Measurements from ENCODE around the gene BAZ1A. TPM values are rescaled to one million over a fixed set of nuclear protein-coding genes. Genes with fewer than 3 reads are reported as not detected.

Gene BAZ1A
- total RNA-seq, 1 donor from 2014 or later = 30.1 TPM

GRCh38 chr14:34794941-34795340, 80.2 kb downstream of the BAZ1A start:
- intact Hi-C loops (cut with DNase I) = no loop called here
- no peak for DNase-seq (ENCODE audit: low spot score)
- ATAC-seq = no peak

DNA sequence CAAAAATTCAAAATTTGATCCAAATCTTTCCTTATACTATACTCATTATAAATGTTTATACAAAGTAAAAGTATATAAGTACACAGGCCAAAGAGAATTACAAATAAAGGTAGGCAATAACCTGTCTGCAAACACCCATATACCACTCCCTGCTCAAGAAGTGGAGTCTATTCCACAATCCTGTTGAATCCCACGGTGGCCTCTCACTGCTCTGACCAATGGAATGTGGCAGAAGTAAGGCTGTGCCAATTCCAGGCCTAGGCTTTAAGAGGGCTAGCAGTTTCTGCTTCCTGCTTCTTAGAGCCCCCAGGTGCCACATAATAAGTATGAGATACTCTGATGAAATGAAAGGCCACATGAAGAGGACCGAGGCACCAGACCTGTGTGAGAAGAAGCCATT, 80.9 kb downstream of the BAZ1A start:
- no peak for ATAC-seq
- no peak for DNase-seq (ENCODE audit: low spot score)
- intact Hi-C loops (cut with DNase I) = no loop called here

GRCh38 chr14:34792598-34792997, 82.6 kb downstream of the BAZ1A start:
- intact Hi-C loops (cut with DNase I) = no loop called here
- DNase-seq (ENCODE audit: low spot score) = no peak
- ATAC-seq = no peak

DNA sequence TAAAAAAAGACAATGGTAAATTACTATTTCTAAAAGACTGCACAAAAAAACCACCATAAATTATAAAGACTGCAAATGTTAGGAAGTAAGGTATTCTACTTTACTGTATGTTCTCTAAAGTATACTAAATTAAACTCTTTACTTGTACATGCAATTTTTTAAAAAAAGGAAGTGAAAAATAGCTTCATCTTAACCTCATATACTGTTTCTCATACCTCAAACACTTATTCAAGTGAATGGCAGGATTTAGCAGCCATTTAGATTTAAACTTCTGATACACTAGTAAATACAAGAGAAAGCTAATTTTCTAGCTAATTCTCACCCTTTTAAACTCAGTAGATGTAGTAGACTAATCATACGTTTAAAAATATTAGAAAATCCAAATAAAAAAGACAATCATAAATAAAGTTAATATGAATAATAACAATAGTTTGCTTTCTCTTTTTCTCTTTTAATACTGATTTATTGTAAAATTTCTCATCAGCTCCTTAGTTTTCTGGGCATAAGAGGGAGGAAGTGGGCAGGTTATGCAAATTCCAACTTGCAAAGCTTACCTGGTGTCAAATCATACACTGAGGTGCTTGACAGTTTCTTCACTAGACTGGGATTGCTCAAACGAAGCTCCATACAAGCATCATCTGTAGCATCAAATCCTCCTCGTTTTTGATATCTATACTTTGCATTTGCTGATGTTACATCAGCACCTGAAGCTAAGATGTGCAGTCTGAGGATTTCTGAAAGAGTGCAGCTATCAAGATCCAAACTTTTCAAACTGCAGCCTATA, 89.7 kb downstream of the BAZ1A start:
- intact Hi-C loops (cut with DNase I) = no loop called here
- DNase-seq (ENCODE audit: low spot score) (no peak), ATAC-seq (no peak)

- ATAC-seq (no peak), DNase-seq (ENCODE audit: low spot score) (no peak)
- intact Hi-C loops (cut with DNase I) = no loop called here
These were observed 93.1 kb downstream of the BAZ1A start for GRCh38 chr14:34782031-34782430.

DNA sequence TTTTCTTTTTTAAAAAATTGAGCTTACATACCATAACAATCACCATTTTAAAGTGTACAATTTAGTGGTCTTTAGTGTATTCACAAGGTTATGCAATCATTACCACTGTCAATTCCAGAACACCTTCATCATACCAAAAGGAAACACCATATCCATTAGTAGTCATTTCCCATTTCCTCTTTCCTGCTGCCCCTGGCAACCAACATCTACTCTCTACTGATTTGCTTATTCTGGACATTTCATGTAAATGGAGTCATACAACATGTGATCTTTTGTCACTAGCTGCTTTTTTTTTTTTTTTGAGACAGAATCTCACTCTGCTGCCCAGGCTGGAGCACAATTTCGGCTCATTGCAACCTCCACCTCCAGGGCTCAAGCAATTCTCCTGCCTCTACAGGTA, 93.9 kb downstream of the BAZ1A start:
- DNase-seq (ENCODE audit: low spot score) (no peak), ATAC-seq (no peak)
- intact Hi-C loops (cut with DNase I) = no loop called here

DNA sequence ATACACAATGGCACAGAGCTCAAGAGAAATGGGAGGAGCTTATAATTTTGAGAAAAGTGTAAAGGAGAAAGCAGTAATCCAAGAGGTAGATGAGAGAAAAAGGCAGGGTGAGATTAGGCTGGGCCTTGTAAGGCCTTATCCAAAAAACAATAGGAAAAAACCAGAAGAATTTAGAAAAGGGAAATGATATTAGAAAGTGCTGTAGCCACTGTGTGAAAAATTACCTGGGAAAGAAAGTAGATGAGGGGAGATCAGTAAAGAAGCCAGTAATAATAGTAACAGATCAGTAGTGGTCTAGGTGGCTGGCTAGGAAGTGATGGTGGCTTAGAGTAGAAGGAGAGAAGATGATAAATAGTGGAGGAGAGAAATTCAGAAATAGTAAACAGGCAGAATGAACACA, 94.5 kb downstream of the BAZ1A start:
- ATAC-seq = no peak
- no peak for DNase-seq (ENCODE audit: low spot score)
- intact Hi-C loops (cut with DNase I) = no loop called here

- no peak for DNase-seq (ENCODE audit: low spot score)
- no peak for ATAC-seq
- intact Hi-C loops (cut with DNase I) = no loop called here
These were observed 96.4 kb downstream of the BAZ1A start for GRCh38 chr14:34778744-34779143.

DNA sequence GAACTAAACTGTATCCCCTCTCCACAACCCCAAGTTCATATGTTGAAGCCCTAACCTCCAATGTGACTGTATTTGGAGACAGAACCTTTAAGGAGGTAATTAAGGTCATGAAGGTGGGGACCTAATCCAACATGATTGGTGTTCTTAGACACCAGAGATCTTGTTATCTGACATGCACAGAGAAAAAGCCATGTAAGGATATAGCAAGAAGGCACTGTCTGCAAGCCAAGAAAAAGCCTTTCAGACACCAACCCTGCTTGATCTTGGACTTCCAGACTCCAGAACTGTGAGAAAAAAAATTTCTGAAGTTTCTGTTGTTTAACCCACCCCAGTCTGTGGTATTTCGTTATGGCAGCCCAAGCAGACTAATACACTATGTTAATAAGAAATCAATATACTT, 98.5 kb downstream of the BAZ1A start:
- ATAC-seq = no peak
- intact Hi-C loops (cut with DNase I) = no loop called here
- DNase-seq (ENCODE audit: low spot score) = no peak

DNA sequence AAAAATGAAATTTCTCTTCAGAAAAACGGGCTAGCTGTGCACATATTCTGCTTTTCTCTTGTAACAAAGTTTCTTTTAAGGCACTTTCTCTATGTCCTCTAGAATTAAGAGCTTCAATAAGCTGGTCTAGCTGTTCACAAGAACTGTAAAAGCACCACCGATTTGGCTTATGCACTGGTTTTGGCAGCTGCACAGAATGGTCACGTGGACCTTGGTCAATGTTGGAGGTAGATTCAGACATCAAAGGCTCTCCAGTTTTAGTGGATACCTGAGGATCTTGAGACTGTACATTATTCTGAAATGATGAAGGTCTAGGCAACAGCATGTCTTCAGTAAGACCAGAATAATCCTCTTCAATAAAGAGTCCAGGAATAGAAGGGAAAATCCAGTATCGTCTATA, 99.2 kb downstream of the BAZ1A start:
- ATAC-seq (no peak), DNase-seq (ENCODE audit: low spot score) (no peak)
- intact Hi-C loops (cut with DNase I) = no loop called here

- ATAC-seq (no peak), DNase-seq (ENCODE audit: low spot score) (no peak)
- intact Hi-C loops (cut with DNase I) = no loop called here
These were observed 99.8 kb downstream of the BAZ1A start for GRCh38 chr14:34775342-34775741.

DNA sequence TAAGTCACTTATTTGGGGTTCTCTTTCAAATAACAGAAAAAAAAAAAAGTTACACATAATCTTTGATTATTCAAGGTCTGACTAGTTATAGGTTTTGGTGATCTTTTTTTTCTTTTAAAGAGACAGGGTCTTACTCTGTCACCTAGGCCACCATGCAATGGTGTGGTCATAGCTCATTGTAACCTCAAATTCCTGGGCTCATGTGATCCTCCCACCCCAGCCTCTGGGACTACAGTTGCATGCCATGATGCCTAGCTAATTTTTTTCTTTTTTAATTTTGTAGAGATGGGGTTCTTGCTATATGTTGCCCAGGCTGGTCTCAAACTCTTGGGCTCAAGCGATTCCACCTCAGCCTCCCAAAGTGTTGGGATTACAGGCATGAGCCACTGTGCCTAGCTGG, 104.3 kb downstream of the BAZ1A start:
- DNase-seq (ENCODE audit: low spot score) (no peak), ATAC-seq (no peak)
- intact Hi-C loops (cut with DNase I) = no loop called here

- DNase-seq (ENCODE audit: low spot score) = no peak
- intact Hi-C loops (cut with DNase I) = no loop called here
- no peak for ATAC-seq
These were observed 108.6 kb downstream of the BAZ1A start for GRCh38 chr14:34766606-34767005.

DNA sequence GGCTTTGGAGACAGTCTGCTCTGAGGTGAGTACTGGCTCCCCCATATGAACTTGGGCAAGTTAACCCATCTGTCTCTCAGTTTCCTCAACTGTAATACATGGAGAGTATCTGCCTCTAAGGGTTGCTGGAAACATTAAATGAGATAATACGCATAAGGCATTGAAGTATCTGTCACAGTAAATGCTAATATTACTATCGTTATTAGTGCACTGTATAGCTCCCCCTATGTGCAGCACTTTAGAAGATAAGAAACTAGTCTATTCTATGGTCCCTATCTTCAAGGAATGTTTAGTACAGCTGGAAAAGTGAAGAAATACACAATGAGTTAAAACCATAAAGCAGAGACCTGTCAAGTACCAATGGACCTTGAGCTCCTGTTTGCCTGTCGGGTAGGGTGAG, 109.1 kb downstream of the BAZ1A start:
- no peak for DNase-seq (ENCODE audit: low spot score)
- intact Hi-C loops (cut with DNase I) = no loop called here
- no peak for ATAC-seq

GRCh38 chr14:34755215-34755614, 119.9 kb downstream of the BAZ1A start:
- intact Hi-C loops (cut with DNase I) = no loop called here
- DNase-seq (ENCODE audit: low spot score) (no peak), ATAC-seq (no peak)

- ATAC-seq = no peak
- intact Hi-C loops (cut with DNase I) = no loop called here
- DNase-seq (ENCODE audit: low spot score) = no peak
These were observed 120.5 kb downstream of the BAZ1A start for GRCh38 chr14:34754687-34755086.

DNA sequence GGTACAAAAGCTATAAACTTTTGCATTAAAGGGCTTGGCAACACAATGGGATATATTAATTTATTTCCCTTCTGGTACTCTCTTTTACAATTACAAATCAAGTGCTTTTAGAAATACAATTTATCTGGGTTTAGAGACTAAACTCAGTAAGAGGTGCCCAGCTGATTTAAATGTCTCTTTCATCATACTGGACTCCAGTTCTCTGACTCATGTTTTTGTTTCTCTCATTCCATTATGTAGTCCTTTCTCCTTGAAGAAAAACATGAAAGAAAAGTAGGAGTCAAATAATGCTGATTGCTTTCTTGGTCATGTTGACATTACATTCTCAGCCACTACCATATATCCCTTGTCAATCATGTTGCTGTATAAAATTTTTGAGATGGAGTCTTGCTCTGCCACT, 124.5 kb downstream of the BAZ1A start:
- intact Hi-C loops (cut with DNase I) = no loop called here
- ATAC-seq (no peak), DNase-seq (ENCODE audit: low spot score) (no peak)

DNA sequence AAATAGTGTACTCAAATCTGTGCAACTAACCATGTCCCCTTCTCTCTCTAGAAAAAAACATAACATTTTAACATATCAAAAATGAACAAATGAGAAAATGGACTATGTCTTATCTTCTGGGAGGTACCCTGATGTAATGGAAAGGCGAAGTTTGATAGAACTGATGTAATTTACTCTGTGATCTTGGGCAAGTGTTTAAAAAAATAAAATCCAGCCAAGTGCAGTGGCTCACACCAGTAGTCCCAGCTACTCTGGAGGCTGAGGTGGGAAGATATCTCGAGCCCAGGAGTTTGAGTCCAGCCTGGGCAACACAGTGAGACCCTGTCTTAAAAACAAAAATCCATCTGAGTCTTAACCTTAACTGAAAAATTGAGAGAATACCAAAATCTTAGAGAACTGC, 124.9 kb downstream of the BAZ1A start:
- no peak for DNase-seq (ENCODE audit: low spot score)
- intact Hi-C loops (cut with DNase I) = no loop called here
- ATAC-seq = no peak

DNA sequence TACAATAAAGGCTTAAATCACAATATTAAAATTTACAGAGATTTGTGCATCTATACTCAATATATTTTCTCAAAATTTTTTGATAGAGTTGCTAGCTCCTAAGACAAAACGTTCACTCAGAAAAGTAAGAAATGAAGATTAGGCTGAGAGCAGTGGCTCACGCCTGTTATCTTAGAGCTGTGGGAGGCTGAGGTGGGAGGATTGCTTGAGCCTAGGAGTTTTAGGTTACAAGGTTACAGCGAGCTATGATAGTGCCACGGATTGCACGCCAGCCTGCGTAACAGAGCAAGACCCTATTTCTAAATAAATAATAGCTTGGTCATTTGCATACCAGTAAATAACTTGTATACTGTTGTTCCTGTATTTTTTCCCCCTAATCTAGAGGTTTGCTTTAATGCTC, 125.8 kb downstream of the BAZ1A start:
- intact Hi-C loops (cut with DNase I) = loop anchor here (10.0 kb wide), 1 partner anchor 1725 kb away; no protein-coding TSS in a partner anchor

GRCh38 chr14:34742270-34743115, 132.7 kb downstream of the BAZ1A start:
- intact Hi-C loops (cut with DNase I) = loop anchor here (10.0 kb wide), 1 partner anchor 1718 kb away; no protein-coding TSS in a partner anchor
- ATAC-seq (no peak), DNase-seq (ENCODE audit: low spot score) (no peak)

More for the DNA sequence above, 125.8 kb downstream of the BAZ1A start:
- no peak for ATAC-seq
- DNase-seq (ENCODE audit: low spot score) = no peak

All from sciatic nerve (tissue), 2 donors.